GM06990 (cell line): ENCODE measurements around the gene CTNNA3.

Experiments
- DNase-seq: peaks from one replicate; pipeline ENCODE4 v3.0.0-alpha.2; 2011; ENCODE audit not compliant: insufficient read length; ENCODE audit errors: extremely low read depth
- H3K27me3 ChIP-seq: replicated peaks from 2 replicates; pipeline ENCODE4 v1.6.0; 2011; ENCODE audit warnings: low read length; ENCODE audit not compliant: control insufficient read depth, insufficient read depth
- H3K36me3 ChIP-seq: 2 replicates; pipeline ENCODE4 v1.5.1; 2011; ENCODE audit warnings: low read length; ENCODE audit not compliant: control insufficient read depth, insufficient read depth
- H3K4me3 ChIP-seq: replicated peaks from 2 replicates; pipeline ENCODE4 v1.5.1; 2011; ENCODE audit warnings: low read depth, mild to moderate bottlenecking, control low read depth, low read length
- CTCF ChIP-seq: IDR thresholded peaks from 2 replicates; pipeline ENCODE4 v1.5.1; 2011; ENCODE audit warnings: low read length, control low read depth, mild to moderate bottlenecking, inconsistent platforms; ENCODE audit not compliant: insufficient read depth, poor library complexity, severe bottlenecking

Gene CTNNA3

GRCh38 chr10:67550046-67550445 lies 145.9 kb downstream of the CTNNA3 start:
- Histone ChIP-seq H3K4me3 (no peak overlapping the region), H3K36me3 (no peaks in the 10 kb centered on the region), H3K27me3 (no peaks in the 10 kb centered on the region)
- no peak for TF ChIP-seq CTCF
- no peak for DNase-seq

GRCh38 chr10:67549390-67549789 lies 146.6 kb downstream of the CTNNA3 start:
- Histone ChIP-seq H3K4me3 (no peak overlapping the region), H3K36me3 (no peaks in the 10 kb centered on the region), H3K27me3 (no peaks in the 10 kb centered on the region)
- TF ChIP-seq CTCF, result no peak
- DNase-seq, result no peak

GRCh38 chr10:67541411-67541810 lies 154.6 kb downstream of the CTNNA3 start:
- no peaks in the 10 kb centered on the region for H3K36me3 ChIP-seq
- DNase-seq, result no peak
- no peak for TF ChIP-seq CTCF
- H3K27me3 ChIP-seq, result no peaks in the 10 kb centered on the region
- H3K4me3 ChIP-seq, result no peak overlapping the region

- TF ChIP-seq CTCF, result no peak
- Histone ChIP-seq H3K27me3 (no peaks in the 10 kb centered on the region), H3K36me3 (no peaks in the 10 kb centered on the region), H3K4me3 (no peak overlapping the region)
- no peak for DNase-seq
Observed at GRCh38 chr10:67539312-67539711, 156.7 kb downstream of the CTNNA3 start.

GRCh38 chr10:67537906-67538305 lies 158.1 kb downstream of the CTNNA3 start:
- H3K4me3 ChIP-seq, result no peak overlapping the region
- H3K27me3 ChIP-seq, result no peaks in the 10 kb centered on the region
- no peak for DNase-seq
- no peaks in the 10 kb centered on the region for H3K36me3 ChIP-seq
- TF ChIP-seq CTCF, result no peak

GRCh38 chr10:67533376-67533775 lies 162.6 kb downstream of the CTNNA3 start:
- no peak for DNase-seq
- Histone ChIP-seq H3K36me3 (no peaks in the 10 kb centered on the region), H3K4me3 (no peak overlapping the region), H3K27me3 (no peaks in the 10 kb centered on the region)
- TF ChIP-seq CTCF, result no peak
